HG02943 (cell line): Measurements from ENCODE around the gene NPAS2.

Experiments
- ATAC-seq: cut with Tn5 transposase; IDR thresholded peaks from one replicate; pipeline ENCODE4 v1.9.1; 2021; ENCODE audit warnings: mild to moderate bottlenecking, low read depth, moderate library complexity; ENCODE audit not compliant: unreplicated experiment

Gene NPAS2

GRCh38 chr2:100895934-100896685 is 76.2 kb downstream of the NPAS2 start:
- ATAC-seq, result no peak

GRCh38 chr2:100898035-100898665 is 78.2 kb downstream of the NPAS2 start:
- no peak for ATAC-seq

GRCh38 chr2:100900156-100900795 is 80.3 kb downstream of the NPAS2 start:
- no peak for ATAC-seq

- ATAC-seq, result no peak
Observed at GRCh38 chr2:100902817-100903405, 83.0 kb downstream of the NPAS2 start.

GRCh38 chr2:100903534-100904258 is 83.8 kb downstream of the NPAS2 start:
- no peak for ATAC-seq

- ATAC-seq, result no peak
Observed at GRCh38 chr2:100905132-100905805, 85.3 kb downstream of the NPAS2 start.

- no peak for ATAC-seq
Observed at GRCh38 chr2:100906131-100906530, 86.2 kb downstream of the NPAS2 start.

- no peak for ATAC-seq
Observed at GRCh38 chr2:100906679-100907078, 86.7 kb downstream of the NPAS2 start.

- no peak for ATAC-seq
Observed at GRCh38 chr2:100907832-100908231, 87.9 kb downstream of the NPAS2 start.

GRCh38 chr2:100909534-100910081 is 89.7 kb downstream of the NPAS2 start:
- no peak for ATAC-seq

GRCh38 chr2:100910111-100910510 is 90.2 kb downstream of the NPAS2 start:
- ATAC-seq, result no peak

GRCh38 chr2:100919316-100919715 is 99.4 kb downstream of the NPAS2 start:
- no peak for ATAC-seq

GRCh38 chr2:100921685-100922161 is 101.8 kb downstream of the NPAS2 start:
- no peak for ATAC-seq

- no peak for ATAC-seq
Observed at GRCh38 chr2:100923461-100924060, 103.6 kb downstream of the NPAS2 start.

GRCh38 chr2:100924122-100924519 is 104.2 kb downstream of the NPAS2 start:
- ATAC-seq, result no peak

- peak; percentile 81 for ATAC-seq
Observed at GRCh38 chr2:100924520-100925451, 104.8 kb downstream of the NPAS2 start.

GRCh38 chr2:100928235-100928634 is 108.3 kb downstream of the NPAS2 start:
- no peak for ATAC-seq

- no peak for ATAC-seq
Observed at GRCh38 chr2:100929147-100929546, 109.2 kb downstream of the NPAS2 start.
